OCI-LY3 (cell line): ENCODE results near the gene CMIP.

Experiments
- H2AFZ ChIP-seq: fragments of 200-600, 300-600 bp; shearing (Covaris generic); 2 replicates; pipeline ENCODE4 v1.6.0; 2014; ENCODE audit warnings: antibody characterized with exemption, low read depth, low read length
- H3K27ac ChIP-seq: fragments of 200-600, 300-600 bp; sonication (generic); 2 replicates; pipeline ENCODE4 v1.5.1; 2014; ENCODE audit warnings: mild to moderate bottlenecking, low read length, moderate library complexity, mixed read lengths
- H3K27me3 ChIP-seq: fragments of 200-600, 300-600 bp; sonication (generic); 2 replicates; pipeline ENCODE4 v1.6.1; 2014; ENCODE audit warnings: low read depth, low read length, mixed read lengths
- H3K36me3 ChIP-seq: fragments of 200-600, 300-600 bp; sonication (generic); replicated peaks from 2 replicates; pipeline ENCODE3; 2014; ENCODE audit warnings: low read depth, low read length, mixed read lengths
- H3K4me1 ChIP-seq: fragments of 300-600, 200-600 bp; sonication (generic); 2 replicates; pipeline ENCODE4 v1.6.1; 2014; ENCODE audit warnings: low read length, mixed read lengths
- H3K4me2 ChIP-seq: fragments of 200-600, 300-600 bp; sonication (generic); 2 replicates; pipeline ENCODE4 v1.6.1; 2014; ENCODE audit warnings: low read length, mixed read lengths
- H3K4me3 ChIP-seq: fragments of 300-600, 200-600 bp; sonication (generic); 2 replicates; pipeline ENCODE4 v1.5.1; 2014; ENCODE audit warnings: antibody characterized with exemption, mild to moderate bottlenecking, low read length, moderate library complexity
- H3K79me2 ChIP-seq: fragments of 300-600, 200-600 bp; shearing (Covaris generic); 2 replicates; pipeline ENCODE4 v1.6.1; 2014; ENCODE audit warnings: mild to moderate bottlenecking, low read length, mixed read lengths
- H3K9ac ChIP-seq: fragments of 300-600, 200-600 bp; shearing (Covaris generic); 2 replicates; pipeline ENCODE4 v1.6.0; 2014; ENCODE audit warnings: mild to moderate bottlenecking, low read length, moderate library complexity
- H3K9me3 ChIP-seq: fragments of 200-600, 300-600 bp; shearing (Covaris generic); 2 replicates; pipeline ENCODE4 v1.6.1; 2014; ENCODE audit warnings: low read length, mixed read lengths; ENCODE audit not compliant: insufficient read depth
- H4K20me1 ChIP-seq: fragments of 200-600, 300-600 bp; sonication (generic); 2 replicates; pipeline ENCODE4 v1.6.1; 2016; ENCODE audit warnings: low read length, mixed read lengths; ENCODE audit not compliant: insufficient read depth
- EZH2phosphoT487 ChIP-seq: fragments of 200-600 bp; shearing (Covaris generic); IDR thresholded peaks from 2 replicates; pipeline ENCODE4 v1.6.1; 2018; ENCODE audit warnings: antibody characterized with exemption, mixed run types, low read depth
- TF ChIP-seq, protein P1 (sequence below): fragments of 200-600, 300-600 bp; sonication (generic); IDR thresholded peaks from 2 replicates; pipeline ENCODE4 v1.5.1; 2014; ENCODE audit warnings: antibody characterized with exemption, low read length, low read depth

Gene CMIP

DNA sequence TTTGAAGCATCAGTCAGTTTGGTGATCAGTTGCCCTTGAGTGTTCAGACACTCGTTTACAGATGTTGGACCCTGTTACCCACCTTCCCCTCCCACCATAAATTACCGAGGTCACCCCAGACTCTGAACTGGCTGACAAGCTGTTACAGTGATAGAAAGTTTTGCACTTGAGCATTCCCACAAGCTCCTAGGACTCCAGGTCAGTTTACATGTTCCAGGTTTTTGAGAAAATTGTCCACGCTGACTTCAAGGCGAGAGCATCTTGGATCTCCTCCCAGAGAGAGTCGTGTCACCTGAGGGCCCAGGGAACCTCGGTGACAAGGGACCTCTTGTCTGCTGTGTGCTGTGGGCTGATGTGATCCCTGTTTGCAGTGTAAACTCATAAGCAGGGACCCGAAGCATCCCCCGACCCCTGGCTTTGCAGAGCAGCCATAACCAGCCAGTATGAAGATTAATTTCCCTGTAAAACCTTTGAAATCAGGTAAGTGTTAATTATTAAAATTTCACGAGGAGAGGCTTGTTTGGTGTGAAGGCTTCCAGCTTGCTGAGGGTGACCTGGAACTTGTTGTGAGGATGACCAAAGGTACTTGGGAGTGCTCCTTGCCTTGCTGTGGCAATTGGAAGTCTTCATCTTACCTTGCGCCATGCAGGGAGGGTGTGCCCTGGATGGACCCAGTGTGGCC lies 91.2 kb downstream of the CMIP start:
- Histone ChIP-seq H4K20me1 (peaks cover 87% of the 10 kb centered on the region), H3K9ac (no peak overlapping the region), H2AFZ (no peak overlapping the region), H3K27ac (no peak overlapping the region), H3K4me2 (no peak overlapping the region), H3K36me3 (no peaks in the 10 kb centered on the region), H3K27me3 (no peaks in the 10 kb centered on the region), H3K4me1 (no peaks in the 10 kb centered on the region), H3K79me2 (peaks cover 80% of the 10 kb centered on the region), H3K9me3 (no peaks in the 10 kb centered on the region), H3K4me3 (no peak overlapping the region)
- TF ChIP-seq, protein P1, sequence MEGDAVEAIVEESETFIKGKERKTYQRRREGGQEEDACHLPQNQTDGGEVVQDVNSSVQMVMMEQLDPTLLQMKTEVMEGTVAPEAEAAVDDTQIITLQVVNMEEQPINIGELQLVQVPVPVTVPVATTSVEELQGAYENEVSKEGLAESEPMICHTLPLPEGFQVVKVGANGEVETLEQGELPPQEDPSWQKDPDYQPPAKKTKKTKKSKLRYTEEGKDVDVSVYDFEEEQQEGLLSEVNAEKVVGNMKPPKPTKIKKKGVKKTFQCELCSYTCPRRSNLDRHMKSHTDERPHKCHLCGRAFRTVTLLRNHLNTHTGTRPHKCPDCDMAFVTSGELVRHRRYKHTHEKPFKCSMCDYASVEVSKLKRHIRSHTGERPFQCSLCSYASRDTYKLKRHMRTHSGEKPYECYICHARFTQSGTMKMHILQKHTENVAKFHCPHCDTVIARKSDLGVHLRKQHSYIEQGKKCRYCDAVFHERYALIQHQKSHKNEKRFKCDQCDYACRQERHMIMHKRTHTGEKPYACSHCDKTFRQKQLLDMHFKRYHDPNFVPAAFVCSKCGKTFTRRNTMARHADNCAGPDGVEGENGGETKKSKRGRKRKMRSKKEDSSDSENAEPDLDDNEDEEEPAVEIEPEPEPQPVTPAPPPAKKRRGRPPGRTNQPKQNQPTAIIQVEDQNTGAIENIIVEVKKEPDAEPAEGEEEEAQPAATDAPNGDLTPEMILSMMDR = no peak
- TF ChIP-seq EZH2phosphoT487 = no peak

DNA sequence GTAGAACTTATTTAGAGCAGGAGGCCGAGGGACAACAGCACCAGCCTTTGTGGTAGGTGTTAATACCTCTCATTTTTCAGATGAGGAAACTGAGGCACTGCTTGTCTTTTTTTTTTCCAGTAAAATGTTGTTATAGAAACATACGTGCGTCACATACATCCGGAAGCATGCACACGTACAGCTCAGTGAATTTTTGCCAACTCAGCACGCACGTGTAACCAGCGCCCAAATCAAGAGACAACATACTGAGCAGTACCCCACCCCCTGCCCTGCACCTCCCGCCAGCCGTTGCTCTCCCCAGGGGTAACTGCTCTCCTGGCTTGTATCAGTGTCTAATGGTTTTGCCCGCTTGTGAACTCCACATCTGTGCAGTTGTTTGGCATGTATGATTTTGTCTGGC lies 92.0 kb downstream of the CMIP start:
- Histone ChIP-seq H4K20me1 (peaks cover 86% of the 10 kb centered on the region), H3K79me2 (peaks cover 73% of the 10 kb centered on the region), H3K4me3 (no peak overlapping the region), H3K27ac (no peak overlapping the region), H2AFZ (no peak overlapping the region), H3K4me1 (no peaks in the 10 kb centered on the region), H3K9ac (no peak overlapping the region), H3K27me3 (no peaks in the 10 kb centered on the region), H3K9me3 (no peaks in the 10 kb centered on the region), H3K36me3 (no peaks in the 10 kb centered on the region), H3K4me2 (no peak overlapping the region)
- TF ChIP-seq, protein P1 = no peak
- no peak for TF ChIP-seq EZH2phosphoT487

DNA sequence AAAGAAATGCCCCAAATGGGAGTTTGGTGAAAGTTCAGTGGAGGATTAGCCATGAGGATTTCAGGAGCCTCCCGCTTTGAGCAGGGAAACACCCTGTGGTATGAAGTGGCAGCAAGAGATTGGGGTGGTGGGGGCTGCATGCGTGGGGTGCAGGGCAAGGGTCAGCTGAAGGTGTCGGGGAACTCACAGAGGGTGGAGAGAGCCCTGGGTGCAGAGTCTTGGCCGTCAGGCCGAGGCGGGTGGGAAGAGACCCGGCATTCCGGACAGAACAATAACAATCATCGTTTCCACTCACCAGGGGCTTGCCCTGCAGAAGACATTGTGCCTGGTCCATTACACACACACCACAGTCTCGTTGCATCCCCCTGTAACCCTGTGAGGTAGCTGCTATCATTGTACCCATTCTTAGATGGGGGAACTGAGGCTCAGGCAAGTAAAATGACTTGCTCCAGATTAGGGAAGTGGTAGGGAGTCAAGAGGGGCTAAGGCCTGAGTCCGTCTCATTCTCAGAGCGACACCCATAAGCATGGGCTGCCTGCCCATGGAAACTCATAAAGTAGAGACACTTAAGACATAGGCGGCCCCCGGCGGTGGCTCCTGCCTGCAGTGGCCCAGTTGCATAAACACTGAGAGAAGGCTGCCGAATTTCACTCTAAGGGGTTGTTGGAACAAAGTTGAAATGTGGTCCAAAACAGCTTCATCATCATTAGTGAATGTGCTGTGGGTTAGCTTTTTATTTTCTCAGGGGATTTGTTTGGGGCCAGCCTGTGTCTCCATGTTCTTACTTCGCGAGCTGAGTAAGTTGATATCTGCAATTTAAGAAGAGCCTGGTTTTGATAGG lies 93.3 kb downstream of the CMIP start:
- Histone ChIP-seq H3K9ac (no peak overlapping the region), H3K27me3 (no peaks in the 10 kb centered on the region), H3K4me2 (no peak overlapping the region), H4K20me1 (peaks cover 86% of the 10 kb centered on the region), H3K4me3 (no peak overlapping the region), H3K4me1 (no peaks in the 10 kb centered on the region), H3K79me2 (peaks cover 72% of the 10 kb centered on the region), H2AFZ (no peak overlapping the region), H3K27ac (no peak overlapping the region), H3K36me3 (no peaks in the 10 kb centered on the region), H3K9me3 (no peaks in the 10 kb centered on the region)
- no peak for TF ChIP-seq EZH2phosphoT487
- TF ChIP-seq, protein P1 = no peak

DNA sequence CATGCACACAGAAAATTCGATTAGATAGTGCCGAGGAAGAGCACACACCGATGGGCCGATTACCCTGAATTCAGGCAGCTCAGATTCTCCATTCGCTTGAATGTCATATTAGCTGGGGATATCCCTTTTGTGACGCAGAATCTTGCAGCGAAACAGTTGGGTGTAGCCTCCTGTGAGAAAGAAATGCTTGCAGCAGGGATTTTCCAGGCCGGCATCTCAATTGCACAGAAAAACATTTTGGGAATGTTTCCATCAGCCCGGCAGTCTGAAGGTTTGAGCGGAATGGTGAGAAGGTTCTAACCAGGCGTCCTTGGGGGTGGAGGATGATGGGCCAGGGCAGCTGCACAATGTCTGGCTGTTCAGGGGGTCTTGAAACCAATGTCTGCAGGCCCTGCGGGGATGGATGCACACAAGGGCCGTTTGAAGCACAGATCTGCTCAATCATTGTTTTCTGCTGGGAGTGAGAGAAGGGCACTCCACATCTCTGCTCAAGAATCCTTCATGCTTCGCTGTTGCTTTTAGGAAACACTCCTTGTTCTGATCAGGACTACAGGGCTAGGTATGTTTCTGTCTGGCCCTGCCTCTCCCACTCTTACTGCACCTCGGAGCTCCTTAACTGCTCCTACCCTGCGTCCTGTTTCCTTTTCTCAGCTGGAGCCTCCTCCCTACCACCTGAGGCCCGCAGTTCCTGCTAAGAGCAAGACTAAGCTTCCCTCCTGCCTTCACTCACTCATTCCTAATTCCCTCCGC lies 94.6 kb downstream of the CMIP start:
- Histone ChIP-seq H3K9me3 (no peaks in the 10 kb centered on the region), H3K9ac (no peak overlapping the region), H2AFZ (no peak overlapping the region), H3K27me3 (no peaks in the 10 kb centered on the region), H3K36me3 (no peaks in the 10 kb centered on the region), H3K27ac (no peak overlapping the region), H3K79me2 (peaks cover 72% of the 10 kb centered on the region), H3K4me1 (no peaks in the 10 kb centered on the region), H4K20me1 (peaks cover 88% of the 10 kb centered on the region), H3K4me2 (no peak overlapping the region), H3K4me3 (no peak overlapping the region)
- TF ChIP-seq, protein P1 = no peak
- no peak for TF ChIP-seq EZH2phosphoT487
